ENCODE results near the gene RALGAPB.

The RALGAPB gene

GRCh38 chr20:38548356-38549083, 75.9 kb downstream of the RALGAPB start:
- no peak overlapping the region for H3K4me3 ChIP-seq (ENCODE audit: low read depth, low read length)
- TF ChIP-seq CTCF (IDR thresholded peaks at IDR 0.05; ENCODE audit: low read depth, low read length), result no peak

GRCh38 chr20:38550274-38550673, 77.6 kb downstream of the RALGAPB start:
- no peak for TF ChIP-seq CTCF (IDR thresholded peaks at IDR 0.05; ENCODE audit: low read depth, low read length)
- no peak overlapping the region for H3K4me3 ChIP-seq (ENCODE audit: low read depth, low read length)

GRCh38 chr20:38551056-38551626, 78.5 kb downstream of the RALGAPB start:
- H3K4me3 ChIP-seq (ENCODE audit: low read depth, low read length), result no peak overlapping the region
- TF ChIP-seq CTCF (IDR thresholded peaks at IDR 0.05; ENCODE audit: low read depth, low read length), result no peak

- TF ChIP-seq CTCF (IDR thresholded peaks at IDR 0.05; ENCODE audit: low read depth, low read length), result no peak
- H3K4me3 ChIP-seq (ENCODE audit: low read depth, low read length), result no peak overlapping the region
Observed at GRCh38 chr20:38554986-38555385, 82.3 kb downstream of the RALGAPB start.

- H3K4me3 ChIP-seq (ENCODE audit: low read depth, low read length), result no peak overlapping the region
Observed at GRCh38 chr20:38555395-38555794, 82.8 kb downstream of the RALGAPB start.

GRCh38 chr20:38557174-38557573, 84.5 kb downstream of the RALGAPB start:
- no peak overlapping the region for H3K4me3 ChIP-seq (ENCODE audit: low read depth, low read length)
- TF ChIP-seq CTCF (IDR thresholded peaks at IDR 0.05; ENCODE audit: low read depth, low read length), result no peak

More at GRCh38 chr20:38555395-38555794, 82.8 kb downstream of the RALGAPB start:
- TF ChIP-seq CTCF (IDR thresholded peaks at IDR 0.05; ENCODE audit: low read depth, low read length), result no peak

GRCh38 chr20:38558596-38559360, 86.1 kb downstream of the RALGAPB start:
- H3K4me3 ChIP-seq (ENCODE audit: low read depth, low read length), result no peak overlapping the region
- TF ChIP-seq CTCF (IDR thresholded peaks at IDR 0.05; ENCODE audit: low read depth, low read length), result no peak
